ENCODE measurements around the gene KCP.

Gene KCP

DNA sequence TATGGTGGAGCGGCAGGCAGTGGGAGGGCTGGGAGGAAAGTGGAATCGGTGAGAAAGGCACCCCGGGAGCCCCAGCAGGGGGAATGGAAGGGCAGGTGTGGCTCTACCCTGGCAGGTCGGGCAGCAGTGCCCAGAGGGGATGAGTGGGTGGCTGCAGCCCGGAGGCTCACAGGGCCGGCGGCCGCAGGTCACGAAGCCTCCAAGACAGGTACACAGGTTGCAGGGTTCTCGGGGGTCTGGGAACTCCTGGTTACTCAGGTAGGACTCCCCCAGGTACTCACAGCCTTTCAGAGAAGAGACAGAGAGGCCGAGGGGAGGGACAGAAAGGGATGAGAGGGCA is 21.8 kb downstream of the KCP start:
- no peak overlapping the region for H3K4me3 ChIP-seq (ENCODE audit: low read depth, low read length)
- TF ChIP-seq, protein P1, sequence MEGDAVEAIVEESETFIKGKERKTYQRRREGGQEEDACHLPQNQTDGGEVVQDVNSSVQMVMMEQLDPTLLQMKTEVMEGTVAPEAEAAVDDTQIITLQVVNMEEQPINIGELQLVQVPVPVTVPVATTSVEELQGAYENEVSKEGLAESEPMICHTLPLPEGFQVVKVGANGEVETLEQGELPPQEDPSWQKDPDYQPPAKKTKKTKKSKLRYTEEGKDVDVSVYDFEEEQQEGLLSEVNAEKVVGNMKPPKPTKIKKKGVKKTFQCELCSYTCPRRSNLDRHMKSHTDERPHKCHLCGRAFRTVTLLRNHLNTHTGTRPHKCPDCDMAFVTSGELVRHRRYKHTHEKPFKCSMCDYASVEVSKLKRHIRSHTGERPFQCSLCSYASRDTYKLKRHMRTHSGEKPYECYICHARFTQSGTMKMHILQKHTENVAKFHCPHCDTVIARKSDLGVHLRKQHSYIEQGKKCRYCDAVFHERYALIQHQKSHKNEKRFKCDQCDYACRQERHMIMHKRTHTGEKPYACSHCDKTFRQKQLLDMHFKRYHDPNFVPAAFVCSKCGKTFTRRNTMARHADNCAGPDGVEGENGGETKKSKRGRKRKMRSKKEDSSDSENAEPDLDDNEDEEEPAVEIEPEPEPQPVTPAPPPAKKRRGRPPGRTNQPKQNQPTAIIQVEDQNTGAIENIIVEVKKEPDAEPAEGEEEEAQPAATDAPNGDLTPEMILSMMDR (IDR thresholded peaks at IDR 0.05; ENCODE audit: low read depth, low read length, missing control alignments): no peak
- DNase-seq (ENCODE audit: low read depth): no peak

DNA sequence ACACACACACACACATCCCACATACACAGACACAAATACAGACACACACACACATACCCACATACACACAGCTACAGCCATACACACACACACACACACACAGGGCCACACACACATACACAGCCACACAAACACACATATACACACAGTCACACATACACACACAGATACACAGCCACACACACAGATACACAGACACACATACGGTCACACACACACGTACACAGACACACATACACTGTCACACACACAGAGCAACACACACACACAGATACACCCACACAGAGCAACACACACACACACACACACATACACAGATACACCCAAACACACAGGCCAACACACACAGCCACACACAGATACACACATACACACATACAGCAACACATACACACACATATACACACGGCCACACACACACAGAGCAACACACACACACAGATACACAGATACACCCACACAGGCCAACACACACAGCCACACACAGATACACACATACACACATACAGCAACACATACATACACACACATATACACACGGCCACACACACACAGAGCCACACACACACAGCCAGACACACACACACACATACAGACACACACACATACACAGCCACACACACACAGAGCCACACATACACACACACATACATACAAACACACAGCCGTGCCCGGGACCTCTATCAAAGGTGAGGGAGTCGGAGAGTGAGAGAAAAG is 22.3 kb downstream of the KCP start:
- DNase-seq (ENCODE audit: low read depth): no peak
- TF ChIP-seq, protein P1 (IDR thresholded peaks at IDR 0.05; ENCODE audit: low read depth, low read length, missing control alignments): no peak
- no peak overlapping the region for H3K4me3 ChIP-seq (ENCODE audit: low read depth, low read length)

DNA sequence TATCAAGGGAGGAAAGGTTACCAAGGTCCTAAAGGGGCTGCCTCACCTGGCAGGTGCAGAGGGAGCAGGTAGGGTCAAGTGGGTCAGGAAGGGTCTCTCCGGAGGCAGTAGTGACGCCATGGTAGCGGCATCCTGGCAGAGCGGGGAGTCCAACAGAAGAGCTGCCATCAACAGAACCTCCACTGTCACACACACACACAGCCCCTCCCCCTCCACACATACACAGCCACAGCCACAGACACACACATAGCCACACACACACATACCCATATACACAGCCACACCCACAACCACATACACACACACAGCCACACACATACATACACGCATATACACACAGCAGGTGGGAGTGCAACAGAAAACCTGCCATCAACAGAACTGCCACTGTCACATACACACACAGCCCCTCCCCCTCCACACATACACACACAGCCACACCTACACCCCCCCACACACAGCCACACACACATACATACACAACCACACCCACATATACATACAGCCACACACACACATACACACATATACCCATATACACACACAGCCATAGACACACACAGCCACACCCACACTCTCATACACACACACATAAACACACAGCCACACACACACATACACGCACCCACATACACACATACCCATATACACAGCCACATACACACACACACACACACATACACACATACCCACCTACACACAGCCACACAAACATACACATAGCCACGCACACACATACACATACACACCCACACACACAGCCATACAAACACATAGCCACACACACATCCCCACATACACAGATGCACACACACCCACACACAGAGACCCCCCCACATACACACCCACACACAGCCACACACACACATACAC is 23.1 kb downstream of the KCP start:
- H3K4me3 ChIP-seq (ENCODE audit: low read depth, low read length): no peak overlapping the region
- TF ChIP-seq, protein P1 (IDR thresholded peaks at IDR 0.05; ENCODE audit: low read depth, low read length, missing control alignments): no peak
- no peak for DNase-seq (ENCODE audit: low read depth)

DNA sequence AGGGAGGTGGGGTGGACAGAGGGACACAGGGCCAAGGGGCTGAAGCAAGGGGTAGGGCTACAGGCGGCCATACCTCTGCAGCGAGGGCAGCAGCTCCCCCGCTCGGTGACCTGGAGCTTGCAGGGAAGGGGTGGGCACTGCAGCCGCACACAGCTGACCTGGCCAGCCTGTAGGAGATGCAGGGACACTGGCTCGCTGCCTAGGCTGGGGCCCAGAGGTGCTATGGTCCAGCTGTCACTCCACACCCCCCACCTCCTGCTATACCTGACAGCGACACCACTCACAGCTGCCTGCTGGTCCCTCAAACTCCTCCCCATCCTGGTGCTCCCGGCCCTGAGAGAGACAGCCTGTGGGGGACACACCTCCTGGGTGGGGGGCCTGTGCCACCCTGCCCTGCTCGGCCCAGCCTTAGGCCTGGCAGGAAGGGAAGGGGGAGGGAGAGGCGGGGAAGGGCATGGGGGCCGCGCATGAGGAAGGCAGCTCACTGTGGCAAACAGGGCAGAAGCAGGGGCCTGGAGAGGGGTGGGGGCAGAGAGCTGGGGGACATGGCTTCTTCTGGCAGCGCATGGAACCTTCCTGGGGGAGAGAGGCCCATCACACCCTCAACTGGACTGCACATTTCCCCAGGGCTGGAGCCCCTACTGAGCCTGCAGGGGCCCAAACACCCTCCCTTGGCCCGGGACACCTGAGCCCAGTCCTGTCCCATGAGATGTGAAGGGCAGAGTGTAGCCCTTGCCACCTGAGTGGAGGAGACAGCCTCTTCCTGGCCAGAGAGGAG is 23.9 kb downstream of the KCP start:
- TF ChIP-seq, protein P1 (IDR thresholded peaks at IDR 0.05; ENCODE audit: low read depth, low read length, missing control alignments): no peak
- H3K4me3 ChIP-seq (ENCODE audit: low read depth, low read length): no peak overlapping the region
- DNase-seq (ENCODE audit: low read depth): no peak

DNA sequence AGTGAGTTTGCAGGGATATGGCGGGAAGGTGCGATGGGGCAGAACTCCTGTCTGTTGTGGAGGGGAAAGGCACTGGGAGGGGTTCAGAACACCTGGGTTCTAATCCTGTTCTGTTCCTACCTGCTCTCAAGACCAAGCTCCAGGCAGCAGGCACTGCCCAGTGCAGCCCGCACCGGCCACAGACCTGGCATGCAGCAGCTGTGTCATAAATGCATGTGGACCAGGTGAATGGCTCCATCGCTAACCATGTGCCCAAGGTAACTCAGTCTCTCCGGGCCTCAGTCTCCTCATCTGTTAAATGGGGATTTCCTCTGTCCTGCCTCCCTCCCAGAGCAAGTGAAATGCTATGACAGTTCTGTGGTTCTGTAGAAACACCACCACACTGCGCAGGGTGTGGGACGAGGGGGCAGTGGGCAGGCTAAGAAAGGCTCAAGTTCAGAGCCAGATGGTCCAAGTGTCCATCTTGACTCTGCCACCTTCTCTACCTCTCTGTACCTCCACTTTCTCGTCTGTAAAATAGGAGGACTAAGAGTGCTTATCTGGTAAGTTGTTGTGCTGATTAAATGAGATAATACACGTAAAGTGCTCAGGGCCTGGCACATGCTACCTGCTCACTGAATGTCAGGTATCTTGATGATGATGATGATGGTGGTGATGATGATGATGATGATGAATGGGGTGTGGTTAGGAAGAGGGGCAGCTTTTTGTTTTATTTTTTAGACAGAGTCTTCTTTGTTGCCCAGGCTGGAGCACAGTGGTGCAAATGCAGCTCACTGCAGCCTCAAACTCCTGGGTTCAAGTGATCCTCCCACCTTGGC is 24.9 kb downstream of the KCP start:
- DNase-seq (ENCODE audit: low read depth): no peak
- TF ChIP-seq, protein P1 (IDR thresholded peaks at IDR 0.05; ENCODE audit: low read depth, low read length, missing control alignments): no peak
- H3K4me3 ChIP-seq (ENCODE audit: low read depth, low read length): no peak overlapping the region

Data from GM12864 (cell line).